RPMI8226 (cell line): ENCODE measurements around the gene SYMPK.

Experiments used
- DNase-seq: peaks from one replicate; pipeline ENCODE4 v3.0.0-alpha.2; 2015

SYMPK gene

DNA sequence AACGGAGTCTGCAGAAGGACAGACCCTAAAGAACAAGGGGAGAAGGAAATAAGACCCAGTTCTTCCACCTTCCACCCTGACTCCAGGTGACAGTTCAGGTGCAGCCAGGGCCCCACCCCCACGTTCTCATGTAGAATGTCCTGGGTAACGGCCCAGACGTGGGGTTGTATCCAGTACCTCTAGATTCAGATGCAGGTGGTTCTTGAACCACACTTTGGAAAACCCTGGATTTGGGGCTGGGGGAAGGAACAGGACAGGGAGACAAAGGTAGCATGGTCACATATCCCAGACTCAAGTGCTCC lies 82.8 kb downstream of the SYMPK start:
- no peak for DNase-seq

GRCh38 chr19:45779231-45780145 lies 83.5 kb downstream of the SYMPK start:
- DNase-seq, result peak; percentile 82

DNA sequence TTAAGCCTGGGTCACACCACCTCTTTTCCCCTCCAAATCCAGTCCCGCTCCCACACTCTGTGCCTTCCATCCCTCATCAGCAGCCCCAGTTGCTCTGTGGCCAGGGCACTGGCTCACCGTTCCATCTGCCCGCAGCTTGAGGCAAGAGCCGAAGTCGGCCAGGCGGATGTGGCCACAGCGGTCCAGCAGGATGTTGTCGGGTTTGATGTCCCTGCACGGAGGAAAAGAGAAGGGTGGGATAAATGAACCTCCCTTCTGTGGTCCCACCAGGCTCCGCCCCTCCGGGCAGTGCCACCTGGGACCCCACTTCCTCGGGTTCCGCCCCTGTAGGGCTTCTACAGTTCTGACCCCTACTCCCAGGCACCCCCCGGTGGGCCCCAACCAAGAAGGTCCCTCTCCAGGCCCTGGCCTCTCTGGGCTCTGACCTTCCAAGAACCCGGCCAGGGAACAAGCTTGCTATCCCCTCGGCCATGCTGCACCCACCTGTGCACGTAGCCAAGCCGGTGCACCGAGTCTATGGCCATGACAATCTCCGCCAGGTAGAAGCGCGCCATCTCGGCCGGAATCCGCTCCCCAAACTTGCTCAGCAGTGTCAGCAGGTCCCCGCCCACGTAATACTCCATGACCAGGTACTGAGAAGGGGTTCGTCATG lies 84.8 kb downstream of the SYMPK start:
- no peak for DNase-seq

DNA sequence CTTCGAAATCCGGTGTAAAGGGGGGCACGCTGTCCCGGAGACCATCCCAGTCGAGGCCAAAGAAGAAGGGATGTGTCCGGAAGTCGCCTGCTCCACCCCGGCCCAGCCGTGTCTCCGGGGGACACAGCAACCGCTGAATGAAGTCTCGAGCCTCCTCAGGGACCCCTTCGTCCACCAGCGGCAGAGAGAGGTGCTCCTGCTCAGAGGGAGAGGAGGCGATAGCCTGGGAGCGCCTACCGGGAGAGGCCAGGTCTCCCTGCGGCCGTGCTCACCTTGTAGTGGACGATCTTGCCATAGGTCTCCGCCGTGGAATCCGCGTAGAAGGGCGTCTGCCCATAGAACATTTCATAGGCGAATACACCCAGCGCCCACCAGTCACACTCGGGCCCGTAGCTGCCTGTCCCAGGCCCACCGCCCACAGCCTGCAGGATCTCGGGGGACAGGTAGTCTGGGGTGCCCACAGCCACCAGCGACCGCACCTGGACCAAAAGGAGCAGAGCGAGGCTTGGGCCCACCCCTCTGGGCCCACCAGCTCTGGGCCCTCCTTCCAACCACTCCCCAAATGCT lies 85.5 kb downstream of the SYMPK start:
- DNase-seq, result no peak

DNA sequence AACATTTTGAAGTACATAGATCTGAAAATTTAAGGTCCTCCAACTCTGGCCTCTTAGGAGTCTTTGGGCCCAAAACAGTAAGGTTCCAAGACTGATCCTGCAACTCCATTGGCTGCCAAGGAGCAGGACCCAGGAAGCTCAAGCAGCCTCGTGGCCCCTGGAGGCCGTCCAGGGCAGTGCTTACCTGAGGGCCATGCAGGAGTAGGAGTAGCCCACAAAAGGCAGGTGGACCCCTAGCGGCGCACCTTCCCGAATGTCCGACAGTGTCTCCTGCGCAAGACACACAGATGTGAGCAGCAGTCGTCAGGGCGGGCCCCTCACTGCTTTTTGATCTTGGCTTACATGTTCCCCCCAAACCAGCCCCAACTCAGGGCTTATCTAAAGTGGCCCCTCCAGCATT lies 88.2 kb downstream of the SYMPK start:
- no peak for DNase-seq

DNA sequence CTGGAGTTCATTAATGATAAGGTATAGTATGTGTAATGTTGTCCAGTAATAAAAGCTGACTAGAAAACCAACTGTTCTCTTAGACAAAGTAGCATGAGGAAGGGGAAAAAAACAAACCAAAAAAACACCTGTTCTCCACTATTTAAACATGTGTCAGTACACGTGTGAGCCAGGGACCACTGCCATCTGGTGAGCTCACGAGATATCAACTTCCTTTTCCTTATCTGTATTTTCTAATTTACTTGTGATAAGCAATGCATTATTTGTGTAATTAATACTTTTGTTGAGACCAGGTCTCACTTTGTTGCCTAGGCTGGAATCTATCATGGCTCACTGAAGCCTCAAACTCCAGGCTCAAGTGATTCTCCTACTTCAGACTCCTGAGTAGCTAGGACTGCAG lies 89.6 kb downstream of the SYMPK start:
- peak; percentile 18 for DNase-seq

DNA sequence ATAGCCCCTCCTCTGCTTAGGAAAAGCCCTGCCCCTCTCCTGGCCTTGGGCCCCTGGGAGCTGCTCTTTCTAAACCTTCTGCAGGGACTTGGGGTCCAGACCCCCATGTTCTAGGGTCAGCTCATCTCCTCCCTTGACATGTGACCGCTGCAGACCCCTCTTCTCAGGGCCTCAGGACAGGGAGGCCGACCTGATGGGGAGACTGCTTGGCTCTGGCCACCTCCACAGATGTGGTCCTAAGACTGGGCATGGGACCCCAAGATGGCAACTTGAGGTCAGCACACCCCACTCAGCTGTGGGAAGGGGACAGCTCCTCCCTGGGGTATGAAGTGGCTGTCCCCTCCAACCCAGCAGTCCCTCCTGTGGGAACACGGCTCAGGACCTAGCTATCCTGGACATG lies 90.0 kb downstream of the SYMPK start:
- DNase-seq, result no peak

- no peak for DNase-seq
Measured at GRCh38 chr19:45772130-45772840, 90.7 kb downstream of the SYMPK start.

DNA sequence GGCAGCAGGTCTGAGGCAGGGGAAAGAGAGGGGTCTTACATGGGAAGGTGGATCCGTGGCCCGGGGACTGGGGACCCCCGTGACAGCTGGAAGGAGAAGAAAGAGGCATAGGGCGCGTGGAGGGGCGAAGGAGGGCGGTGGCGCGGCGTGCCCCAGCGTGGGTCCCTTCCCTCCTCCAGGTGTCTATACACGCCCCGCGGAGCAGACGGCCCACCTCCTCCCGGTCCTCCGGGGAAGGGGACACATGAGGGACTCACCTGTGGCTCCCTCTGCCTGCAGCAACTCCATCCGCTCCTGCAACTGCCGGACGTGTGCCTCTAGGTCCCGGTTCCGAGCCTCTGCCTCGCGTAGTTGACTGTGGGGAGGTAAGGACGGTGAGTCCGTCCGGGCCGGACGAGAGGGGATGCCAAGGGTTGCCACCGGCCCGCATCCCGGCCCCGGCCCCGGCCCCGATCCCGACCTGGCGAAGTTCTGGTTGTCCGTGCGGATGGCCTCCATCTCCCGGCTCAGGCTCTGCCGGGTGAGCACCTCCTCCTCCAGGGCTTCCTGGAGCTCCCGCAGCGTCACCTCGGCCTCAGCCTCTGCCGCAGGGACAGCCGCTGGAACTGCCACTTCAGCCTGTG lies 91.5 kb downstream of the SYMPK start:
- DNase-seq, result no peak

- DNase-seq, result peak; percentile 91
Measured at GRCh38 chr19:45770192-45771101, 92.5 kb downstream of the SYMPK start.

DNA sequence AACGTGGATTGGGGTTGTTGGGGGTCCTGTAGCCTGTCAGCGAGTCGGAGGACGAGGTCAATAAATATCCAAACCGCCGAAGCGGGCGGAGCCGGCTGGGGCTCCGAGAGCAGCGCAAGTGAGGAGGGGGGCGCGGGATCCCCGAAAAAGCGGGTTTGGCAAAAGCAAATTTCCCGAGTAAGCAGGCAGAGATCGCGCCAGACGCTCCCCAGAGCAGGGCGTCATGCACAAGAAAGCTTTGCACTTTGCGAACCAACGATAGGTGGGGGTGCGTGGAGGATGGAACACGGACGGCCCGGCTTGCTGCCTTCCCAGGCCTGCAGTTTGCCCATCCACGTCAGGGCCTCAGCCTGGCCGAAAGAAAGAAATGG lies 93.1 kb downstream of the SYMPK start:
- peak; percentile 51 for DNase-seq

GRCh38 chr19:45768984-45769782 lies 93.8 kb downstream of the SYMPK start, which contains the start of gene SIX5:
Gene SIX5 (minus strand): TSS chr19:45769252. CDS start chr19:45768844, 408 bp downstream.
- DNase-seq, result peak; percentile 96

- peak; percentile 57 for DNase-seq
Measured at GRCh38 chr19:45768655-45768983, 94.3 kb downstream of the SYMPK start.

- peak; percentile 62 for DNase-seq
Measured at GRCh38 chr19:45767881-45768654, 94.9 kb downstream of the SYMPK start.

DNA sequence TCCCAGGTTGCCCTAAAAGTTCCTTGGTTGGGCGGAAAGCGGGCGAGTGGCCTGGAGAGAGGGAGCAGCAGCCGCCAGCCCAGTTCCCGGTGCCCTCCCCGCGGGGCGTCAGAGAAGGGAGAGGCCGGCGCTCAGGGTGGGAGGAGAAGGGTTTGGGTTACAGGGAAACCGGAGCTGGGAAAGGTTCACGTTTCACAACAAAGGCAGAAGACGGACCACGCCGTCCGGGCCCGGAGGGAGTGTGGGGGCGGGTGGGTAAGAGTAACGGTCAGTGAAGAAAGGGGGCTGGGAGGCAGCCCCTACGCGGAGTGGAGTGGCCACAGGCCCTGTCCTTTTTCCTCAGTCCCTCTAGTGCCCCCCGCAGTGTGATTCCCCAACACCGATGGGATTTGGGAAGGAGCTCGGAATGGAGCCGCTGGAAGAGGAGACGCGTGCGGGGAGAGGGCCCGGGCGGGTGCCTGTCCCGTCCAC lies 95.5 kb downstream of the SYMPK start:
- no peak for DNase-seq

DNA sequence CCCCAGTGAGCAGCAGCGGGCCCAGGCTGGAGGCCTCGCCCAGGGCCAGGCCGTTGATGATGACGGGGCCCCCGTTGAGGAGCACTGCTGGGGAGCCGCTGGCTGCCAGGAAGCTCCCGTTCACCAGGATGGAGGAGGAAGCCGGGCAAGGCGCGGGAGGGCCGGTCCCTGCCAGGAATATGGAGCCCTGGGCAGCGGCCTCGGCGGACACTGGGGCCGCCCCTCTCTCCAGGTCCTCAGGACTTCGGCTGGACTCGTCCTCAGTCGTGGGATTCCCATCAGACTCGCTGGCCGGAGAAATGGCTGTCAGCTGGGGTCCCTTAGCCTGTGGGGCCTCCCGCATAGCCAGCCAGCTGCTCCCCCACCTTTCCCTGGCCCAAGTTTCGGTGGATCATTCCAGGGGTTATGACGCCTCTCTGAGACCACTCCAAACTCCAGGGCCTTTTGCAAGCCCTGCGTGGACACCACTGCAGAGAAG lies 96.0 kb downstream of the SYMPK start:
- no peak for DNase-seq

- DNase-seq, result no peak
Measured at GRCh38 chr19:45766296-45766868, 96.6 kb downstream of the SYMPK start.

- no peak for DNase-seq
Measured at GRCh38 chr19:45765702-45766295, 97.1 kb downstream of the SYMPK start.
